Stimulated activated CD8-positive, alpha-beta memory T cell treated with anti-CD3 and anti-CD28 coated beads, Interleukin-7, amount 100 ng/mL, for 24 hours (primary cell): ENCODE measurements around the gene KRT86.
A peak's percentile ranks its signal among the peaks of the same experiment; 100 is the strongest.
"Not testable (repeated sequence)": the region's sequence is repeated elsewhere in the genome, so short reads cannot be mapped to it uniquely, and the experiment has no call there.

Experiments used
- DNase-seq: peaks from one replicate; pipeline ENCODE4 v3.0.0-alpha.2; 2020; ENCODE audit warnings: low read depth

The KRT86 gene

DNA sequence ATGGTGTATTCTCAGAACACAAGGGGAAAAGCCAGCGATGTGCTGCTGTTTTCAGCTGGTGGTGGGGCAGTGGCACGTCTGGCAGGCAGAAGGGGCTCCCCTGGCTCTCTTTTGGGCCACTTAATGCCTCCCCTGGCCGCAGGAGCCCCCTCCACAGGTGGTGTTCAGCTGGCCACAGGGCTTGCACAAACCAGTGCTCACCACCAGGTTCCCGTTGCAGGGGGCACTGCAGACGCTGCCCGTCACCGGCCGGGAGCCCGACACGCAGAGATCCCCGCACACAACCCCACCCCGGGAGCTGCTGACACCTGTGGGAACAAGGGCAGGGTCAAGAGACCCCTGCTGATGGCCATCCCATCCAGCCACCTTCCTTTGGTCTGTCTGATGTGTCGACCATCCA lies 40.1 kb downstream of the KRT86 start:
- no peak for DNase-seq

- not testable (repeated sequence) for DNase-seq
These were observed 41.3 kb downstream of the KRT86 start for GRCh38 chr12:52315721-52316120.

DNA sequence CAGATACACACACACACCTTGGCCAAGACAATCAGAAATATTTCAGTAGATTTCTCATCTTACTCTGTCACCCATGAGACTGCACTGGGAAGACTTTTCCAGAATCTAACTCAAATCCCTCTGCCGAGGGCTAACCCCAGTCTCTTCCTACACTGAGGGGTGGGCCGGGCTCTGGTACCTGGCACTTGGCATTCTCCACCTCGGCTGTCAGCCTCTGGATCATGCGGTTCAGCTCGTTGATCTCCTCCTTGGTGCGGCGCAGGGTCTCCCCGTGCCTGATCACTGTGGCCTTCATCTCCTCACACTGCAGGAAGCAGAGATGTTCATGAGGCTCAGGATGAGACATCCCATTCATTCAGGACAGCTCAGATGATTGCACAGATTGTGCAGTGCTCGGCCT lies 41.8 kb downstream of the KRT86 start:
- DNase-seq: no peak

DNA sequence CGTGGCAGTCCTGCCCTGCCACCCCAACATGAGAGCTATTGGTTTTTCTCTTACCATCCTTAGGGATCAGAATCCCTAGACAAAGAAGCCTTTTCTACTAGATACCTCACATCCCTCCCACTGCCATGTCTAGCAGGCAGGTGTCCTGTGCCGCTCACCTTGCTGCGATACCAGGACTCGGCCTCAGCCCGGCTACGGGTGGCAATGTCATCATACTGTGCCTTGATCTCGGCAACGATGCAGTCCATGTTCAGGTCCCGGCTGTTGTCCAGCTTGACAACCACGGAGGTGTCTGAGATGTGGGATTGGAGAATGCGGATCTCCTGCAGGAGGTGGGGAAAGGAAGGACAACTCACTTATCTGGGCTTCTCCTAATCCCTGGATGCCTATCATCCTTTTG lies 42.3 kb downstream of the KRT86 start:
- DNase-seq: no peak

DNA sequence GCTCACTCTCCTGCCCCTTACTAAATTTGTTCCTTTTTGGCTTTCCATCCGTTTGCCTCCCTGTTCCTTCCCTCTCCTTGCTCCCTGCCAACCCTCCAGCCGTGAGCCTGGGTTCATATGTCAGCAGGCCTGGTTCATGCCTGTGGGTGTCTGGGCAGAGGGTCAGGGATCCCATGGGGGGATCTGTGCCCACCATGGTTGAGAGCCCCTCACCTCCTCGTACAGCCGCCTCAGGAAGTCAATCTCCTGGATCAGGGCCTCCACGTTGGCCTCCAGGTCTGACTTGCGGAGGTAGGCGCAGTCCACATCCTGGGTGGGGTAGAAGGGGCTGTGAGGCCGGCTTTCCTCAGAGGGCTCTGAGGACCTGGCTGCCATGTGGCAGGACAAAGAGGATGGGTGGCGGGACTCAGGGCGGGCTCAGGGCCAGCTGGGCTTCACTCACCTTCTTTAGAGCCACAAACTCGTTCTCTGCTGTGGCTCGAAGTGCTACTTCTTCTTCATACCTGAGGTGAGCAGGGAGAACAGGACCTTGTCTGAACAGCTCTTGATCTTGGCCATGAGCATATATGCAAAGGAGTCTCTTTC lies 43.1 kb downstream of the KRT86 start:
- no peak for DNase-seq

- no peak for DNase-seq
These were observed 44.0 kb downstream of the KRT86 start for GRCh38 chr12:52318241-52318990.

DNA sequence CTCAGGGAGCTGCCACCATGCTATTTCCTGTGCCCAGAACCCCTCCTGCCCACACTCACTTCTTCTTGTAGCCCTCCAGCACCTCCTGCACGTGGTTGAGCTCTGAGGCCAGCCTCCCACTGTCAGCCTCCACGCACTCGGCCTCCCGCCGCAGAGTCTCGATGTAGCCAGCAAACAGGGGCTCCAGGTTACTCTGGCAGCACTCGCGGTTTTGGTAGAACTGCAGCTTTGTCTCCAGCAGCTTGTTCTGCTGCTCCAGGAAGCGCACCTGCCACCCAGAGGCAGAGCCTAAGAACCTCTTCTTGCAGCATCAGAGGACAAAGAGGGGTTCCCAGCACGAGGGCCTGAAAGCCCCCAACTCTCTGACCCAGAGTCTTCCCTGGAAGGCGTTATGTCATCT lies 44.7 kb downstream of the KRT86 start:
- DNase-seq: no peak

GRCh38 chr12:52320784-52321400 lies 46.4 kb downstream of the KRT86 start, which contains the start of gene KRT83:
Gene KRT83, minus strand, starts transcription at chr12:52321398. Its CDS starts 63 bp downstream, at chr12:52321335.
- DNase-seq: no peak

DNA sequence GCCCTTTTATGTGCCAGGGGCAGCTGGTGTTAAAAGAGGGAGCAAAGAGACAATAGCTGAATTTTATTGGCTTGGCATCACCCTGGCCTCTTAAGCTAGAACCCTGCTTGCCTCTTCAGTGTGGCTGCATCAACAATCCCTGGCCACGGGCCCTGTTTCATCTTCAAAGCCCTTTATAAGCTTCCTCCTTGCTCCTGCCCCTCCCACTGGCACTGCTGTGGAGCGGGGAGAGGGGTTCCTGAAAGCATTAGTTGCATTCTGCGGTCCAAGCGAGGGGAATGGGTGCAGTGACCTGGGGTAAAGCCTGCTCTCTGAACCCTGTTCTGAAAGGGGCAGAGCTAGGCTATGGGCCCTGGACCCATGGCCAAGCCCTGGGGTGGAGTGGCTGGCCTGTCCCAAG lies 47.0 kb downstream of the KRT86 start:
- DNase-seq: no peak

GRCh38 chr12:52322069-52322468 lies 47.6 kb downstream of the KRT86 start:
- DNase-seq: no peak

- no peak for DNase-seq
These were observed 48.6 kb downstream of the KRT86 start for GRCh38 chr12:52323001-52323400.

- DNase-seq: no peak
These were observed 49.1 kb downstream of the KRT86 start for GRCh38 chr12:52323416-52324152.

- no peak for DNase-seq
These were observed 49.7 kb downstream of the KRT86 start for GRCh38 chr12:52324153-52324444.

DNA sequence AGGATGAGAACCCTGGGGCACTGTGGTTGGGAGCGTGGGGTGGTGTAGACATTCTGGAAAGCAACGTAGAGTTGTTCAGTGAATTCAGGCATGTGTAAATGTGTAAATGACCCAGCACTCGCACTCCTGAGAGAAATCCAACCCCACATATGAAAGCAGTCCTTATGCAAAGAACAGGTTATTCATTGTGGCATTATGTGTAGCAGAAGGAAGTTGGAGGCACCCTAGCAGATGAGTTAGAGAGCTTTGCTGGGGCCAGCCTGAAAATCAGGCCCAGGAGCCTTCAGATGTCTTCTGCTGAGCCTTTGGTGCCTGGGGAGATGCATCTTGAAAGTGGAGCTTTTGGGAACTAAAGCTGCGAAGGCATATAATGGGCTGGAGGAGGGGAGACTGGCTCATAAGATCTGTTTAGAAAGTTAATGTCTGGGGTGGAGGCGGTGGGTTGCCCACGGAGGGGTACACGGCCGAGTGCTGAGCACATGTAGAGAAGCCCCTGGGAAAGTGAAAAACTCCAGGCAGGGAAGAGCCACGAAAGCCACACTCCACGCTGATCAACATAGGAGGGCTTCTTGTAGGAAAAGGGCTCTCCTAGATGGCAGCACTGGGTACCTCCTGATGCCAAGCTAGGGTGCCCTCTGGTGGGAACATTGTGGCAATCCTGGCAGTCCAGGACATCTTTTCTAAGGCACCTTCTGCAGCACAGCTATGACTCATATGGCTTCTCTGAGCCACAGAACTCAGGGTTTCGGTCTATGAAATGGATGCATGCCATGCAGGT lies 52.8 kb downstream of the KRT86 start:
- peak; percentile 52 for DNase-seq

DNA sequence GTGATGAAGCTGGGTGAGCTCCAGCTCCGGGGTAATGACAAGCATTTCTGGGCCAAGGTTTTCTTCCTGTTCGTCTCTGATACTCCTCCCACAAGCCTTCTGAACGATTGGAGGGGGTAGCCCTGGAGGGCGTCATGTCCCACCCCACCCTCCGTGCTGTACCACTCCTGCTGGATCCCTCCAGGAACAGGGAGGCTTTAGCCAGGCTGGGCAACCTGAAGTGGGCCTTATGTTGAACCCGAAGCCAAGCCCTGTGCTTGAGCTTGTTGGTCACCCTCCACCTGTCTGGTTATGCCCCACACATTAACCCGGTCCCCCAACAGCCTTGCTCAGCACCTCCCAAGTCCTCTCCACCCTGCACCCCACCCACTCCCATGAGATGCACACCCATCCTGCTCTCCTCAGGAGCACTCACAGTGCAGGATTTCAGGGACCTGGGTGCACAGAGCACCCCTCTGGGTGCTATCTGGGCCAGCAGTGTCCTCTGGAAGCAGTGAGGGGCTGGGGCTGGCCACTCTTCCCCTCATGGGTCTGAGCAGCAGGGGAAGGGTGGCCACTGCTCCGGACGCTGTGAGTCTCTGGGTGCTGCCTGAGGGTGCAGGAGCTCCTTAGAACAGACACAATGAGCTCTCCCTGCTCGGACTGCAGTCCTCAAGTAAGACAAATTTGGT lies 53.5 kb downstream of the KRT86 start:
- no peak for DNase-seq

- no peak for DNase-seq
These were observed 56.6 kb downstream of the KRT86 start for GRCh38 chr12:52331039-52331438.

- DNase-seq: no peak
These were observed 57.4 kb downstream of the KRT86 start for GRCh38 chr12:52331833-52332232.

DNA sequence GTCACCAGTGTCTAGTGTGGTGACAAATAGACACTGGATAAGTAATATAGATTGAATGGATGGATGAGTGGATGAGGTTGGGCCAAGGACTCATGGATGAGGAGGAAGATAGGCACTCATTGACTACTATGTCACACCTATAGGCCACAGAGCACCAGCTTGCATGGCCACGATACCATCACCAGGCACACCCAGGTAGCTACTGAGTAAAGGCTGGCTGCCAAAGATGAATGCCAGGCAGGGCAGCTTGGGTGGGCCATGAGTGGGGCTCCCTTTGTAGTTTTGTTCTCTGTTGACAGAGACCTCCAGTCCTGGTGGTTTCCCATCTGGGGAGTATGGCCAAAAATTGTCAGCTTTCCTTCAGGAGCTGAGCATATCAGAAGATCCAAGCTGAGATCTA lies 57.9 kb downstream of the KRT86 start:
- DNase-seq: no peak

- DNase-seq: no peak
These were observed 58.9 kb downstream of the KRT86 start for GRCh38 chr12:52333321-52333720.

DNA sequence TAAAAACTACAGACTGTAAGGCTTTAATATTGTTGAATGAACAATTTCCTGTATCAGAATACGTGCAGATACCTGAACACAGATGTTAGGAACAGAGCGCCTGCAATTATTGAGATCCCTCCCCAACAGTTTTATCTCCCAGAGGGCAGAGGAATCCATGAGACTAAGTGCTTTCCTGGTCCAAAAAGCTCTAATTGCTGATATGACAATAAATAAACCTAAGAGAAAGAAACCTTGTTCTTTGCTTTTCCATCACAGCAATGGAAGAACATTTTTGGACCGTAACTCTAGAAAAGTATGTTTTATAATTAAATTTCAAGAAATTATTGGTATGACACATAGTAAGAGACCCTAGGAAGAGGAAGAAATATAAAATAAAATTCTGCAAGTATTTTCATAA lies 59.7 kb downstream of the KRT86 start:
- DNase-seq: no peak

- no peak for DNase-seq
These were observed 61.3 kb downstream of the KRT86 start for GRCh38 chr12:52335598-52336262.
